ENCODE results near the gene DENND2A. TPM values are rescaled to one million over a fixed set of nuclear protein-coding genes. Genes with fewer than 3 reads are reported as not detected.

Gene DENND2A
- total RNA-seq, 1 donor from 2014 or later = not detected

DNA sequence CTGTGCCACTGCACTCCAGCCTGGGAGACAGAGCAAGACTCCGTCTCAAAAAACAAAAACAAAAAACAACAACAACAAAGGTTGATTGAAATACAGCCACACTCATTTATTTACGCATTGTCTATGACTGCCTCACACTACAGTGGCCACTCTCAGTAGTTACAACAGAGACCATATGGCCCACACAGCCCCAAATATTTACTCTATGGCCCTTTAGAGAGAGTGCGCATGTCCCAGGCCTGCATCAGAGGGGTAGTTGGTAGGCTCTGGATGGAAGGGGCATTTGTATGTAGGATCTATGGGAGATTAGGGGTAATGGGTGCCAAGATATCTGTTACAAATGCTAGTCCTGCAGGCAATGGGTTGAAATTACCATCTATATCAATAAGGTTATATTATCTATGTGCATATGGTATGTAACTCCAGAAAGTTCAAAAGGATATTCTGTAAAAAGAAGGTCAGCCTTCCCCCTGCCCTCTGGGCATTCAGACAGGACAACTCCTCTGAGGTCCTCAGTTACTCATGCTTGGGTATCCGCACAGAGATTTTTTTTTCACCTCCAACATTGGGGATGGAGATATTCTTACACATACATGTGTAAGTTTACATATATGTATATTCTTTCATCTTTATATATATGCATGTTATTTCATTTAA lies 56.3 kb downstream of the DENND2A start:
- ChIA-PET POLR2A (no interaction called here), CTCF (no interaction called here)
- TF ChIP-seq, protein P1, sequence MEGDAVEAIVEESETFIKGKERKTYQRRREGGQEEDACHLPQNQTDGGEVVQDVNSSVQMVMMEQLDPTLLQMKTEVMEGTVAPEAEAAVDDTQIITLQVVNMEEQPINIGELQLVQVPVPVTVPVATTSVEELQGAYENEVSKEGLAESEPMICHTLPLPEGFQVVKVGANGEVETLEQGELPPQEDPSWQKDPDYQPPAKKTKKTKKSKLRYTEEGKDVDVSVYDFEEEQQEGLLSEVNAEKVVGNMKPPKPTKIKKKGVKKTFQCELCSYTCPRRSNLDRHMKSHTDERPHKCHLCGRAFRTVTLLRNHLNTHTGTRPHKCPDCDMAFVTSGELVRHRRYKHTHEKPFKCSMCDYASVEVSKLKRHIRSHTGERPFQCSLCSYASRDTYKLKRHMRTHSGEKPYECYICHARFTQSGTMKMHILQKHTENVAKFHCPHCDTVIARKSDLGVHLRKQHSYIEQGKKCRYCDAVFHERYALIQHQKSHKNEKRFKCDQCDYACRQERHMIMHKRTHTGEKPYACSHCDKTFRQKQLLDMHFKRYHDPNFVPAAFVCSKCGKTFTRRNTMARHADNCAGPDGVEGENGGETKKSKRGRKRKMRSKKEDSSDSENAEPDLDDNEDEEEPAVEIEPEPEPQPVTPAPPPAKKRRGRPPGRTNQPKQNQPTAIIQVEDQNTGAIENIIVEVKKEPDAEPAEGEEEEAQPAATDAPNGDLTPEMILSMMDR (IDR thresholded peaks at IDR 0.05) = no peak
- Mint-ChIP-seq H3K27ac (no peak overlapping the region), H3K4me3 (no peak overlapping the region), H3K27me3 (no peaks in the 10 kb centered on the region), H3K36me3 (ENCODE audit: low read depth) (no peaks in the 10 kb centered on the region), H3K9me3 (no peaks in the 10 kb centered on the region), H3K4me1 (no peaks in the 10 kb centered on the region)
- no peak for DNase-seq
- intact Hi-C loops (cut with micrococcal nuclease) = no loop called here
- ATAC-seq (ENCODE audit: low read depth) = no peak

DNA sequence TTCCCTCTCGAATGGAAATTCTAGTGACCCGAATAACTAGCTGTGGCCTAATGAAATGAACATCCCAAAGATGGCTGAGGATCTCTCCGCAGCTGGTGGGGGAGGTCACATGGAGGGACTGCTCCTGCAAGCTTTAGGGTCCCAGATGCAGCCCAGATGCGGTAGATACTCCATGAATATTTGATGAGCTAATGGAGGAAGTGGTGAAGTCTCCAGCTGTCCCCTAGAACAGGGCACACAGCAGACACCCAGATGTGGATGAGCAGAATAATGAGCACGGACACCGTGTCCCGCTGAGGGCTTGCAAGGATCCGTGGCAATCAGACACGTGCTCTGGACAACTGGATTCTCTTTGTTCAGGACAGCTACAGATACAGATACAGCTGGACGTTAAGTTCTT lies 59.2 kb downstream of the DENND2A start:
- no peak overlapping the region for H3K4me3 Mint-ChIP-seq
- TF ChIP-seq, protein P1 (IDR thresholded peaks at IDR 0.05) = no peak
- ChIA-PET CTCF (no interaction called here), POLR2A (no interaction called here)
- H3K27ac Mint-ChIP-seq = no peak overlapping the region
- DNase-seq (no peak), ATAC-seq (ENCODE audit: low read depth) (no peak)
- H3K9me3 Mint-ChIP-seq = no peaks in the 10 kb centered on the region
- no peaks in the 10 kb centered on the region for H3K36me3 Mint-ChIP-seq (ENCODE audit: low read depth)
- no peaks in the 10 kb centered on the region for H3K4me1 Mint-ChIP-seq
- peaks cover 3% of the 10 kb centered on the region for H3K27me3 Mint-ChIP-seq
- intact Hi-C loops (cut with micrococcal nuclease) = no loop called here

DNA sequence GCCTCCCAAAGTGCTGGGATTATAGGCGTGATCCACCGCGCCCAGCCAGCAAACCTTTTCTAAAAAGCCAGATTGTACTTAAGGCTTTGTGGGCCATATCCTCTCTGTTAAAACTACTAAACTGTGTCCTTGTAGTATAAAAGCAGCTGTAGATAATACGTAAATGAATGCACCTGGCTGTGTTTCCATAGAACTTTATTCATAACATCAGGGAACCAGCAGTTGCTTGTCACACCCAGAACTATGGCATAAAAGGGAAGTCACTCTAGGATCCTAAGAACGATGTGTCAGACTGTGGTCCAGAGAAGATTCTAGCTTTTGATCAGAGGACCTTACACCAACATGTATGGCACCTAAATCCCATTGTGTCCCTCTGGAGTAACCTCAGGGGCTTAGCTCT lies 63.0 kb downstream of the DENND2A start:
- ChIA-PET CTCF (no interaction called here), POLR2A (no interaction called here)
- no peaks in the 10 kb centered on the region for H3K9me3 Mint-ChIP-seq
- TF ChIP-seq, protein P1 (IDR thresholded peaks at IDR 0.05) = no peak
- H3K27ac Mint-ChIP-seq = no peak overlapping the region
- peaks cover 14% of the 10 kb centered on the region for H3K27me3 Mint-ChIP-seq
- no peak for ATAC-seq (ENCODE audit: low read depth)
- no peak overlapping the region for H3K4me3 Mint-ChIP-seq
- no peak for DNase-seq
- H3K36me3 Mint-ChIP-seq (ENCODE audit: low read depth) = no peaks in the 10 kb centered on the region
- intact Hi-C loops (cut with micrococcal nuclease) = no loop called here
- no peaks in the 10 kb centered on the region for H3K4me1 Mint-ChIP-seq

DNA sequence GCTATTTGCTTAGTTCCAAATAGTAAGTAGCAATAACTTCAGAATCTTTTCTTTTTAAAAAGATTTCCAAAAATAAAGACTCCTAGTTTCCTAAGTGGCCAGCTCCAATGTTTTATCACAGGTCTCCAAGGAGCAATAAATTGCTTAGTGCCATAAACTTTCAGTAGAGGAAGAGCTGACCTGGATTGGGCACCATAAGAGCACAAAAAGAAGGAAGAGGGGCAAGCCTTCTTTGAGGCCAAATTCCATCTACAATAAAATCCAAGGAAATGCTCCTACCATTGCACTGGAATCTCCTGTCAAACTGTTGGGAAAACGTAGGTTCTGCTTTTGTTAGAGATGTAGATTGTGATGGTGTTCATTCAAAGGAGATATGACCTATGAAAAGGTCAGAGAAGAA lies 64.0 kb downstream of the DENND2A start:
- ChIA-PET POLR2A (no interaction called here), CTCF (no interaction called here)
- Mint-ChIP-seq H3K27ac (no peak overlapping the region), H3K4me1 (no peaks in the 10 kb centered on the region), H3K27me3 (peaks cover 14% of the 10 kb centered on the region), H3K36me3 (ENCODE audit: low read depth) (no peaks in the 10 kb centered on the region), H3K9me3 (no peaks in the 10 kb centered on the region), H3K4me3 (no peak overlapping the region)
- no peak for DNase-seq
- TF ChIP-seq, protein P1 (IDR thresholded peaks at IDR 0.05) = no peak
- no peak for ATAC-seq (ENCODE audit: low read depth)
- intact Hi-C loops (cut with micrococcal nuclease) = no loop called here

DNA sequence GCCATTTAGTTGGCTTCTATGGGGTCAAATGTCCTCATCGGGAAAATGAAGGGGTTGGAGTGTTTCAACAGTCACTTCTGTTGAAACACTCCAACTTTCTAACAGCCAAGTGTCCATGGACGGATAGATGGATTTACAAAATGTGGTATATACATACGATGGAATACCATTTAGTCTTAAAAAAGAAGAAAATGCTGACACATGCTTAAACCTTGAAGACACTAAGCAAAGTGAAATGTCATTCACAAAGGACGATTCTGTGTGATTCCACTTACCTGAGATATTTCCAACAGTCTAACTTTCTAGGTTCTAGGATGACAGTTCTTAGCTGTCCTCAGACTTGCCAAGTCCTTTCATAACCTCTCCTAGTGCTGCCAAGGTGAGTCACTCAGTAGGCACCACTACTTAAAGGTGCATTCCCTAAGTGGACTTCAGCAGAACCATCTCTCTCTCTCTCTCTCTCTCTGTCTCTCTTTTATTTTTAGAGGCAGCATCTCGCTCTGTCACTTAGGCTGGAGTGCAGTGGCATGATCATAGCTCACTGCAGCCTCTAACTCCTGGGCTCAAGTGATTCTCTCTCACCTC lies 69.0 kb downstream of the DENND2A start:
- no peak overlapping the region for H3K27ac Mint-ChIP-seq
- H3K9me3 Mint-ChIP-seq = no peaks in the 10 kb centered on the region
- TF ChIP-seq, protein P1 (IDR thresholded peaks at IDR 0.05) = no peak
- peaks cover 13% of the 10 kb centered on the region for H3K27me3 Mint-ChIP-seq
- ATAC-seq (ENCODE audit: low read depth) (no peak), DNase-seq (no peak)
- H3K4me3 Mint-ChIP-seq = no peak overlapping the region
- ChIA-PET POLR2A (interaction anchor here (0.6 kb wide), 1 partner anchor 1477 kb away, joined by 10 read pairs; no protein-coding TSS in a partner anchor), CTCF (no interaction called here)
- H3K4me1 Mint-ChIP-seq = no peaks in the 10 kb centered on the region
- intact Hi-C loops (cut with micrococcal nuclease) = no loop called here
- no peaks in the 10 kb centered on the region for H3K36me3 Mint-ChIP-seq (ENCODE audit: low read depth)
